ENCODE data around the gene RAD51B. TPM values are rescaled to one million over a fixed set of nuclear protein-coding genes. Genes with fewer than 3 reads are reported as not detected.

Gene RAD51B
- total RNA-seq, 4 donors from 2014 or later: 5.0 to 31.8 (median 20.6) TPM

GRCh38 chr14:68122651-68123050, 303.1 kb downstream of the RAD51B start:
- intact Hi-C loops (cut with DNase I; ENCODE audit: low total_unique reads): no loop called here

DNA sequence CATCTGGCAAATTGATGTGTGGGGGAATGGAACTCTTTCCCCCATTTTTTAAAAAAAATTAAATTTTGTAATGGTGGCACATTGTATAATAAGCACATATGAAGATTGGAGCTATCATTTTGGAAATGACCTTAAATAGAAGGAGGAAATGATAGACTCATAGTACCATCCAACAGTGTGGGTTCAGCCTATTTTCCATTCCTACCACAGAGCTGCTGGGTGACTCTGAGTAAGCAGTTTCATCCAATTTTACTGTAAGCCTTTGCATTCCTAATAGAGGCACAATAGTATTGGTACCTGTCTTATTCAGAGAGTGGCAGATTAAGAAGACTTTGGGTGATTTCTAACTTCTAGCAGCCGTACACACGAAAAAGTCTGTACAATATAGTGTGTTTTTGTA, 304.5 kb downstream of the RAD51B start:
- H3K4me1 ChIP-seq: peaks cover 0 to 13% (median 4%) of the 10 kb centered on the region in 4 donors
- H3K27ac ChIP-seq: peak overlapping the region in 1 of 4 donors; percentile 57
- 96 to 100% methylated on average over 2 of the region's 2 CpGs for WGBS, 2 donors (ENCODE audit: low coverage in 1 of 2)
- peaks cover 0 to 5% of the 10 kb centered on the region in 2 donors for H3K9me3 ChIP-seq
- H3K27me3 ChIP-seq: no peaks in the 10 kb centered on the region
- DNase-seq: no peak
- no peaks in the 10 kb centered on the region for H3K36me3 ChIP-seq
- TF ChIP-seq, protein P1, sequence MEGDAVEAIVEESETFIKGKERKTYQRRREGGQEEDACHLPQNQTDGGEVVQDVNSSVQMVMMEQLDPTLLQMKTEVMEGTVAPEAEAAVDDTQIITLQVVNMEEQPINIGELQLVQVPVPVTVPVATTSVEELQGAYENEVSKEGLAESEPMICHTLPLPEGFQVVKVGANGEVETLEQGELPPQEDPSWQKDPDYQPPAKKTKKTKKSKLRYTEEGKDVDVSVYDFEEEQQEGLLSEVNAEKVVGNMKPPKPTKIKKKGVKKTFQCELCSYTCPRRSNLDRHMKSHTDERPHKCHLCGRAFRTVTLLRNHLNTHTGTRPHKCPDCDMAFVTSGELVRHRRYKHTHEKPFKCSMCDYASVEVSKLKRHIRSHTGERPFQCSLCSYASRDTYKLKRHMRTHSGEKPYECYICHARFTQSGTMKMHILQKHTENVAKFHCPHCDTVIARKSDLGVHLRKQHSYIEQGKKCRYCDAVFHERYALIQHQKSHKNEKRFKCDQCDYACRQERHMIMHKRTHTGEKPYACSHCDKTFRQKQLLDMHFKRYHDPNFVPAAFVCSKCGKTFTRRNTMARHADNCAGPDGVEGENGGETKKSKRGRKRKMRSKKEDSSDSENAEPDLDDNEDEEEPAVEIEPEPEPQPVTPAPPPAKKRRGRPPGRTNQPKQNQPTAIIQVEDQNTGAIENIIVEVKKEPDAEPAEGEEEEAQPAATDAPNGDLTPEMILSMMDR (IDR thresholded peaks at IDR 0.05): no peak
- TF ChIP-seq POLR2A (IDR thresholded peaks at IDR 0.05): no peak
- TF ChIP-seq POLR2AphosphoS5 (IDR thresholded peaks at IDR 0.05): no peak
- no peak for TF ChIP-seq EP300 (IDR thresholded peaks at IDR 0.05; ENCODE audit: low read depth)
- intact Hi-C loops (cut with DNase I; ENCODE audit: low total_unique reads): no loop called here
- no peak overlapping the region for H3K4me3 ChIP-seq
- in situ Hi-C loops (cut with MboI; ENCODE audit: low pct_ligation_motif_present in 1 of 4, low pct_unique_long_range_greater_than_20kb in 1 of 4, low sequenced_read_pairs in 3 of 4): no loop called here

More at GRCh38 chr14:68122651-68123050, 303.1 kb downstream of the RAD51B start:
- Histone ChIP-seq H3K27ac (no peak overlapping the region), H3K9me3 (peaks cover 0 to 5% of the 10 kb centered on the region in 2 donors), H3K4me3 (no peak overlapping the region), H3K36me3 (no peaks in the 10 kb centered on the region), H3K4me1 (peaks cover 0 to 13% (median 8%) of the 10 kb centered on the region in 4 donors), H3K27me3 (no peaks in the 10 kb centered on the region)
- TF ChIP-seq, protein P1 (IDR thresholded peaks at IDR 0.05): no peak
- no peak for TF ChIP-seq POLR2A (IDR thresholded peaks at IDR 0.05)
- no peak for TF ChIP-seq EP300 (IDR thresholded peaks at IDR 0.05; ENCODE audit: low read depth)
- TF ChIP-seq POLR2AphosphoS5 (IDR thresholded peaks at IDR 0.05): no peak
- no peak for DNase-seq
- in situ Hi-C loops (cut with MboI; ENCODE audit: low pct_ligation_motif_present in 1 of 4, low pct_unique_long_range_greater_than_20kb in 1 of 4, low sequenced_read_pairs in 3 of 4): no loop called here

- Histone ChIP-seq H3K4me1 (peaks cover 0 to 13% (median 4%) of the 10 kb centered on the region in 4 donors), H3K27ac (peak overlapping the region in 3 of 4 donors; percentile 50 to 65 (median 57)), H3K36me3 (no peaks in the 10 kb centered on the region), H3K9me3 (peaks cover 0 to 5% of the 10 kb centered on the region in 2 donors), H3K4me3 (no peak overlapping the region), H3K27me3 (no peaks in the 10 kb centered on the region)
- intact Hi-C loops (cut with DNase I; ENCODE audit: low total_unique reads) (no loop called here), in situ Hi-C loops (cut with MboI; ENCODE audit: low pct_ligation_motif_present in 1 of 4, low pct_unique_long_range_greater_than_20kb in 1 of 4, low sequenced_read_pairs in 3 of 4) (loop anchor here in 1 of 4 donors (25.0 kb wide), 1 partner anchor 163 kb away; no protein-coding TSS in a partner anchor)
- 66 to 100% methylated on average over 1 to 3 of the region's 3 CpGs for WGBS, 2 donors (ENCODE audit: low coverage in 1 of 2)
- DNase-seq: no peak
- TF ChIP-seq EP300 (IDR thresholded peaks at IDR 0.05; ENCODE audit: low read depth): no peak
- peak in 1 of 3 donors; percentile 25 for TF ChIP-seq POLR2AphosphoS5 (IDR thresholded peaks at IDR 0.05)
These were observed 305.6 kb downstream of the RAD51B start for GRCh38 chr14:68124979-68125731.

DNA sequence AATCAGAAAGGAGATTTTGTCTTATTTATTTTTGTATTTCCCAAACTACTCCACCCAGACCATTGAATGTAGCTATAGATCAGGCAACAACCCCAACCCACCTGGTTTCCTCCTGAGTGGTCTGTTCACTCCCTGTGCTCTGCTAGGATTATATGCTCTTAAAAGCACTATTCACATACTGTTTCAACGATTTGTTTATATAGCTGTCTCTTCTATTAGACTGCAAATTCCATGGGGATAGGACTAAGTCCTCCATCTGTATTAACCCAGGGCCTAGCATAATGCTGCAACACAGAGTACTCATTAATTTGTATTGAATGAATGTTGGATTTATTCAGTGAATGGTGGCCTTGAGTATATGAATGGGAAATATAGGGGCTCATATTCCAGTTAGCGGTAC, 307.6 kb downstream of the RAD51B start:
- peaks cover 0 to 13% (median 4%) of the 10 kb centered on the region in 4 donors for H3K4me1 ChIP-seq
- in situ Hi-C loops (cut with MboI; ENCODE audit: low pct_ligation_motif_present in 1 of 4, low pct_unique_long_range_greater_than_20kb in 1 of 4, low sequenced_read_pairs in 3 of 4): loop anchor here in 1 of 4 donors (25.0 kb wide), 1 partner anchor 165 kb away; no protein-coding TSS in a partner anchor
- intact Hi-C loops (cut with DNase I; ENCODE audit: low total_unique reads): no loop called here
- H3K27ac ChIP-seq: peak overlapping the region in 3 of 4 donors; percentile 50 to 65 (median 57)
- TF ChIP-seq POLR2A (IDR thresholded peaks at IDR 0.05) (no peak), POLR2AphosphoS5 (IDR thresholded peaks at IDR 0.05) (no peak), EP300 (IDR thresholded peaks at IDR 0.05; ENCODE audit: low read depth) (no peak)
- TF ChIP-seq, protein P1 (IDR thresholded peaks at IDR 0.05): no peak
- no peaks in the 10 kb centered on the region for H3K36me3 ChIP-seq
- WGBS, 2 donors (ENCODE audit: low coverage in 1 of 2): 62 to 90% methylated on average over 2 of the region's 2 CpGs
- no peak for DNase-seq
- H3K4me3 ChIP-seq: no peak overlapping the region
- no peaks in the 10 kb centered on the region for H3K27me3 ChIP-seq
- no peaks in the 10 kb centered on the region for H3K9me3 ChIP-seq
